SK-N-SH (cell line): ENCODE data around the gene EYA2. TPM values are rescaled to one million over a fixed set of nuclear protein-coding genes. Genes with fewer than 3 reads are reported as not detected.

ENCODE experiments used
- CTCF ChIA-PET: fragments of 300-600, 350-600 bp; formaldehyde crosslinking; extraction: SDS; loops from one replicate; lab custom pipeline; 2021; lab: Yijun Ruan, JAX
- POLR2A ChIA-PET: fragments of 350-600 bp; sonication (Branson Sonifier 250); formaldehyde crosslinking; extraction: SDS; loops from one replicate; lab custom pipeline; 2020; ENCODE audit warnings: antibody characterized with exemption, inconsistent platforms; lab: Yijun Ruan, JAX
- DNase-seq: peaks from one replicate; pipeline ENCODE4 v3.0.0; 2012
- H2AFZ ChIP-seq: fragments of 200-600 bp; sonication (generic); 2 replicates; pipeline ENCODE4 v1.8.1; 2016; ENCODE audit warnings: antibody characterized with exemption, mild to moderate bottlenecking, low read depth
- H3F3A ChIP-seq: fragments of 200-600 bp; sonication (generic); replicated peaks from 2 replicates; pipeline ENCODE3; 2016; ENCODE audit warnings: antibody characterized with exemption, mild to moderate bottlenecking; ENCODE audit not compliant: insufficient read depth
- H3K27ac ChIP-seq, 2 experiments: fragments of 200-500 bp in 1 of 2; fragments of 200-600 bp in 1 of 2; sonication (Bioruptor generic) in 1 of 2; sonication (generic), shearing (Covaris generic) in 1 of 2; 2 replicates each; pipeline versions ENCODE4 v1.5.1 to v1.6.1; 2014 to 2016; ENCODE audit warnings: low read depth in 2 of 2, inconsistent platforms in 1 of 2, low read length in 1 of 2, mild to moderate bottlenecking in 1 of 2, mixed read lengths in 1 of 2
- H3K27me3 ChIP-seq: fragments of 200-600 bp; sonication (generic), shearing (Covaris generic); 2 replicates; pipeline ENCODE4 v1.6.1; 2016; ENCODE audit warnings: mixed run types; ENCODE audit not compliant: insufficient read depth
- H3K36me3 ChIP-seq, 2 experiments: fragments of 200-500 bp in 1 of 2; fragments of 200-600 bp in 1 of 2; sonication (Bioruptor generic) in 1 of 2; sonication (generic) in 1 of 2; replicated peaks in 1 of 2; 2 replicates each; pipeline versions ENCODE3 to v1.5.1; 2014 to 2016; ENCODE audit warnings: low read length in 1 of 2, mild to moderate bottlenecking in 1 of 2; ENCODE audit not compliant: insufficient read depth in 2 of 2, control insufficient read depth in 1 of 2
- H3K4me1 ChIP-seq, 2 experiments: fragments of 200-500 bp in 1 of 2; fragments of 200-600 bp in 1 of 2; sonication (Bioruptor generic) in 1 of 2; sonication (generic), shearing (Covaris generic) in 1 of 2; 2 replicates each; pipeline versions ENCODE4 v1.5.1 to v1.6.1; 2014 to 2016; ENCODE audit warnings: low read depth in 1 of 2, low read length in 1 of 2, mixed run types in 1 of 2; ENCODE audit not compliant: insufficient read depth in 2 of 2, control insufficient read depth in 1 of 2
- H3K4me2 ChIP-seq: fragments of 200-600 bp; sonication (generic), shearing (Covaris generic); 2 replicates; pipeline ENCODE4 v1.6.1; 2017; ENCODE audit warnings: mixed run types
- H3K4me3 ChIP-seq, 2 experiments: fragments of 200-500 bp in 1 of 2; fragments of 200-600 bp in 1 of 2; sonication (Bioruptor generic) in 1 of 2; sonication (generic), shearing (Covaris generic) in 1 of 2; 2 replicates each; pipeline versions ENCODE4 v1.5.1 to v1.8.1; 2014 to 2016; ENCODE audit warnings: low read depth in 2 of 2, inconsistent platforms in 1 of 2, low read length in 1 of 2, mild to moderate bottlenecking in 1 of 2, mixed read lengths in 1 of 2, moderate library complexity in 1 of 2
- H3K79me2 ChIP-seq: fragments of 200-600 bp; sonication (generic); 2 replicates; pipeline ENCODE4 v1.8.1; 2017; ENCODE audit warnings: mild to moderate bottlenecking; ENCODE audit not compliant: insufficient read depth
- H3K9ac ChIP-seq: fragments of 200-600 bp; sonication (generic); 2 replicates; pipeline ENCODE4 v1.6.1; 2017; ENCODE audit warnings: mixed run types
- H3K9me2 ChIP-seq: fragments of 200-600 bp; sonication (generic); 2 replicates; pipeline ENCODE4 v1.6.1; 2017; ENCODE audit warnings: mixed run types
- H3K9me3 ChIP-seq: fragments of 200-600 bp; sonication (generic); 2 replicates; pipeline ENCODE4 v1.6.1; 2017; ENCODE audit warnings: mixed run types, mild to moderate bottlenecking, moderate library complexity
- H4K20me1 ChIP-seq: fragments of 200-600 bp; sonication (generic); 2 replicates; pipeline ENCODE4 v1.6.1; 2017; ENCODE audit warnings: mild to moderate bottlenecking, mixed run types; ENCODE audit not compliant: insufficient read depth
- CHD2 ChIP-seq: fragments of 150-350 bp; IDR thresholded peaks from 2 replicates; pipeline ENCODE4 v1.6.1; 2018; ENCODE audit warnings: low read length; ENCODE audit not compliant: partially characterized antibody
- EZH2phosphoT487 ChIP-seq: fragments of 200-600 bp; sonication (generic); IDR thresholded peaks from 2 replicates; pipeline ENCODE4 v1.6.1; 2017; ENCODE audit warnings: low read depth, mixed run types, mild to moderate bottlenecking, antibody characterized with exemption, moderate library complexity, borderline replicate concordance
- FOSL2 ChIP-seq: IDR thresholded peaks from 2 replicates; pipeline ENCODE4 v1.4.0; 2012; ENCODE audit warnings: low read depth, mild to moderate bottlenecking, moderate library complexity, borderline replicate concordance
- FOXJ3 ChIP-seq: sonication (generic); formaldehyde crosslinking; IDR thresholded peaks from 2 replicates; pipeline ENCODE4 v1.5.1; 2020; ENCODE audit warnings: mild to moderate bottlenecking, missing genetic modification reagents
- FOXM1 ChIP-seq: IDR thresholded peaks from 2 replicates; pipeline ENCODE4 v1.4.0; 2012; ENCODE audit warnings: low read depth, mild to moderate bottlenecking
- JUND ChIP-seq: IDR thresholded peaks from 2 replicates; pipeline ENCODE4 v1.4.0; 2012
- MEF2A ChIP-seq: IDR thresholded peaks from 2 replicates; pipeline ENCODE4 v1.4.0; 2012; ENCODE audit warnings: low read depth, borderline replicate concordance
- NFIC ChIP-seq: IDR thresholded peaks from 2 replicates; pipeline ENCODE4 v1.4.0; 2012; ENCODE audit warnings: borderline replicate concordance
- NRF1 ChIP-seq: IDR thresholded peaks from 2 replicates; pipeline ENCODE4 v1.6.1; 2012; ENCODE audit warnings: low read depth, mild to moderate bottlenecking, low read length
- POLR2AphosphoS5 ChIP-seq: IDR thresholded peaks from 2 replicates; pipeline ENCODE4 v1.6.1; 2012; ENCODE audit warnings: low read depth, low read length
- RCOR1 ChIP-seq: fragments of 150-350 bp; IDR thresholded peaks from 2 replicates; pipeline ENCODE4 v1.6.1; 2017; ENCODE audit warnings: antibody characterized with exemption, low read length
- SIN3A ChIP-seq: IDR thresholded peaks from 2 replicates; pipeline ENCODE4 v1.6.1; 2012; ENCODE audit warnings: low read depth, mild to moderate bottlenecking, low read length, moderate library complexity, borderline replicate concordance
- TAF1 ChIP-seq: IDR thresholded peaks from 2 replicates; pipeline ENCODE4 v1.6.1; 2012; ENCODE audit warnings: low read depth, mild to moderate bottlenecking, low read length, moderate library complexity, borderline replicate concordance
- TCF12 ChIP-seq: IDR thresholded peaks from 2 replicates; pipeline ENCODE4 v1.4.0; 2012
- YY1 ChIP-seq: IDR thresholded peaks from 2 replicates; pipeline ENCODE4 v1.4.0; 2012; ENCODE audit warnings: low read depth, mild to moderate bottlenecking
- WGBS: methylation state at CpG from one replicate; pipeline ENCODE4 v1.1.6; 2017; ENCODE audit warnings: low lambda C conversion rate; 5-methylcytosine and 5-hydroxymethylcytosine counted together
- polyA plus RNA-seq, 3 experiments: library from polyadenylated mRNA; depleted of rRNA; stranded (reverse); fragments of >200 nt; gene quantifications; 2 replicates each; pipeline ENCODE4 v1.2.3, GENCODE V29; 2012
- TF ChIP-seq, protein P1 (sequence below): IDR thresholded peaks from 2 replicates; pipeline ENCODE4 v1.6.1; 2012; ENCODE audit warnings: mild to moderate bottlenecking, low read depth, low read length, moderate library complexity
- TF ChIP-seq, protein P2 (sequence below): IDR thresholded peaks from 2 replicates; pipeline ENCODE4 v1.4.0; 2012; ENCODE audit warnings: low read depth
- TF ChIP-seq, protein P3 (sequence below): fragments of 150-350 bp; IDR thresholded peaks from 2 replicates; pipeline ENCODE4 v1.6.1; 2017; ENCODE audit warnings: antibody characterized with exemption, low read length, low read depth, borderline replicate concordance
- TF ChIP-seq, protein P4 (sequence below): IDR thresholded peaks from 2 replicates; pipeline ENCODE4 v1.4.0; 2012; ENCODE audit warnings: low read depth, borderline replicate concordance
- TF ChIP-seq, protein P5 (sequence below): fragments of 150-350 bp; IDR thresholded peaks from 2 replicates; pipeline ENCODE4 v1.6.1; 2016; ENCODE audit warnings: mild to moderate bottlenecking, low read depth, low read length

The EYA2 gene
- polyA plus RNA-seq, 1 of the 3 experiments (the other 2 are of a cell fraction) = 0.05 TPM

DNA sequence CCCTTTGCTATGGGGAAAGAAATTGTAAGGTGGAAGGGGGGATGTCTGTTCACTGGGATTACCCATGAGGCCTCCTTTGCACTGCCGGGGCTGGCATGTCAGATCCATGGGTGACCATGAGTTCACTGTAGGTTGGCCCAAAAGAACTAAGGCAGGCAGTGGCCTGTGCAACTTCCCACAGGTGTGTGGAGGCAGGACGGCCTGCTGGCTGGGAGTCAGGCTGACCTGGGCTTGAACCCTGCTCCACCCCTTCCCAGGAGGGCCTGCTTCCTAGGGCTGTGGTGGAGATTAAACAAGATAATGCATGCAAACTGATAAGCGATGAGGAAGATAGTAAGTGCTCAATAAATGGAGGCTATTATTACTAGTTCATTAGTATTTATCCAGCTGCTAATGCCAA, 163.0 kb downstream of the EYA2 start:
- no peak for DNase-seq
- no peak overlapping the region for H2AFZ ChIP-seq
- H3K79me2 ChIP-seq = no peaks in the 10 kb centered on the region
- H3K4me3 ChIP-seq = no peak overlapping the region
- ChIA-PET CTCF (no interaction called here), POLR2A (no interaction called here)
- H3K9me3 ChIP-seq = no peaks in the 10 kb centered on the region
- H3K4me1 ChIP-seq = peaks cover 0 to 4% of the 10 kb centered on the region in 2 experiments; a peak in 1 of 4 replicates
- H3K9me2 ChIP-seq = no peaks in the 10 kb centered on the region
- H3K36me3 ChIP-seq = no peaks in the 10 kb centered on the region
- H4K20me1 ChIP-seq = no peaks in the 10 kb centered on the region
- WGBS = 61% methylated on average over 3 of the region's 3 CpGs
- no peak overlapping the region for H3K9ac ChIP-seq
- H3K27ac ChIP-seq = no peak overlapping the region
- no peak for TF ChIP-seq FOXM1
- TF ChIP-seq EZH2phosphoT487 = no peak
- TF ChIP-seq, protein P1, sequence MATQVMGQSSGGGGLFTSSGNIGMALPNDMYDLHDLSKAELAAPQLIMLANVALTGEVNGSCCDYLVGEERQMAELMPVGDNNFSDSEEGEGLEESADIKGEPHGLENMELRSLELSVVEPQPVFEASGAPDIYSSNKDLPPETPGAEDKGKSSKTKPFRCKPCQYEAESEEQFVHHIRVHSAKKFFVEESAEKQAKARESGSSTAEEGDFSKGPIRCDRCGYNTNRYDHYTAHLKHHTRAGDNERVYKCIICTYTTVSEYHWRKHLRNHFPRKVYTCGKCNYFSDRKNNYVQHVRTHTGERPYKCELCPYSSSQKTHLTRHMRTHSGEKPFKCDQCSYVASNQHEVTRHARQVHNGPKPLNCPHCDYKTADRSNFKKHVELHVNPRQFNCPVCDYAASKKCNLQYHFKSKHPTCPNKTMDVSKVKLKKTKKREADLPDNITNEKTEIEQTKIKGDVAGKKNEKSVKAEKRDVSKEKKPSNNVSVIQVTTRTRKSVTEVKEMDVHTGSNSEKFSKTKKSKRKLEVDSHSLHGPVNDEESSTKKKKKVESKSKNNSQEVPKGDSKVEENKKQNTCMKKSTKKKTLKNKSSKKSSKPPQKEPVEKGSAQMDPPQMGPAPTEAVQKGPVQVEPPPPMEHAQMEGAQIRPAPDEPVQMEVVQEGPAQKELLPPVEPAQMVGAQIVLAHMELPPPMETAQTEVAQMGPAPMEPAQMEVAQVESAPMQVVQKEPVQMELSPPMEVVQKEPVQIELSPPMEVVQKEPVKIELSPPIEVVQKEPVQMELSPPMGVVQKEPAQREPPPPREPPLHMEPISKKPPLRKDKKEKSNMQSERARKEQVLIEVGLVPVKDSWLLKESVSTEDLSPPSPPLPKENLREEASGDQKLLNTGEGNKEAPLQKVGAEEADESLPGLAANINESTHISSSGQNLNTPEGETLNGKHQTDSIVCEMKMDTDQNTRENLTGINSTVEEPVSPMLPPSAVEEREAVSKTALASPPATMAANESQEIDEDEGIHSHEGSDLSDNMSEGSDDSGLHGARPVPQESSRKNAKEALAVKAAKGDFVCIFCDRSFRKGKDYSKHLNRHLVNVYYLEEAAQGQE = no peak
- TF ChIP-seq FOSL2 = no peak
- no peak for TF ChIP-seq MEF2A
- TF ChIP-seq SIN3A = no peak
- TF ChIP-seq FOXJ3 (CRISPR knock-in tag) = no peak
- no peak for TF ChIP-seq NRF1
- TF ChIP-seq, protein P2, sequence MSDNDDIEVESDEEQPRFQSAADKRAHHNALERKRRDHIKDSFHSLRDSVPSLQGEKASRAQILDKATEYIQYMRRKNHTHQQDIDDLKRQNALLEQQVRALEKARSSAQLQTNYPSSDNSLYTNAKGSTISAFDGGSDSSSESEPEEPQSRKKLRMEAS = no peak
- TF ChIP-seq, protein P3, sequence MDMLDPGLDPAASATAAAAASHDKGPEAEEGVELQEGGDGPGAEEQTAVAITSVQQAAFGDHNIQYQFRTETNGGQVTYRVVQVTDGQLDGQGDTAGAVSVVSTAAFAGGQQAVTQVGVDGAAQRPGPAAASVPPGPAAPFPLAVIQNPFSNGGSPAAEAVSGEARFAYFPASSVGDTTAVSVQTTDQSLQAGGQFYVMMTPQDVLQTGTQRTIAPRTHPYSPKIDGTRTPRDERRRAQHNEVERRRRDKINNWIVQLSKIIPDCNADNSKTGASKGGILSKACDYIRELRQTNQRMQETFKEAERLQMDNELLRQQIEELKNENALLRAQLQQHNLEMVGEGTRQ = no peak
- no peak for TF ChIP-seq JUND
- TF ChIP-seq, protein P4, sequence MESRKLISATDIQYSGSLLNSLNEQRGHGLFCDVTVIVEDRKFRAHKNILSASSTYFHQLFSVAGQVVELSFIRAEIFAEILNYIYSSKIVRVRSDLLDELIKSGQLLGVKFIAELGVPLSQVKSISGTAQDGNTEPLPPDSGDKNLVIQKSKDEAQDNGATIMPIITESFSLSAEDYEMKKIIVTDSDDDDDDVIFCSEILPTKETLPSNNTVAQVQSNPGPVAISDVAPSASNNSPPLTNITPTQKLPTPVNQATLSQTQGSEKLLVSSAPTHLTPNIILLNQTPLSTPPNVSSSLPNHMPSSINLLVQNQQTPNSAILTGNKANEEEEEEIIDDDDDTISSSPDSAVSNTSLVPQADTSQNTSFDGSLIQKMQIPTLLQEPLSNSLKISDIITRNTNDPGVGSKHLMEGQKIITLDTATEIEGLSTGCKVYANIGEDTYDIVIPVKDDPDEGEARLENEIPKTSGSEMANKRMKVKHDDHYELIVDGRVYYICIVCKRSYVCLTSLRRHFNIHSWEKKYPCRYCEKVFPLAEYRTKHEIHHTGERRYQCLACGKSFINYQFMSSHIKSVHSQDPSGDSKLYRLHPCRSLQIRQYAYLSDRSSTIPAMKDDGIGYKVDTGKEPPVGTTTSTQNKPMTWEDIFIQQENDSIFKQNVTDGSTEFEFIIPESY = no peak
- TF ChIP-seq POLR2AphosphoS5 = no peak
- no peak for TF ChIP-seq TCF12
- TF ChIP-seq, protein P5, sequence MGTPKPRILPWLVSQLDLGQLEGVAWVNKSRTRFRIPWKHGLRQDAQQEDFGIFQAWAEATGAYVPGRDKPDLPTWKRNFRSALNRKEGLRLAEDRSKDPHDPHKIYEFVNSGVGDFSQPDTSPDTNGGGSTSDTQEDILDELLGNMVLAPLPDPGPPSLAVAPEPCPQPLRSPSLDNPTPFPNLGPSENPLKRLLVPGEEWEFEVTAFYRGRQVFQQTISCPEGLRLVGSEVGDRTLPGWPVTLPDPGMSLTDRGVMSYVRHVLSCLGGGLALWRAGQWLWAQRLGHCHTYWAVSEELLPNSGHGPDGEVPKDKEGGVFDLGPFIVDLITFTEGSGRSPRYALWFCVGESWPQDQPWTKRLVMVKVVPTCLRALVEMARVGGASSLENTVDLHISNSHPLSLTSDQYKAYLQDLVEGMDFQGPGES = no peak
- no peak for TF ChIP-seq RCOR1
- TF ChIP-seq NFIC = no peak
- TF ChIP-seq CHD2 = no peak
- TF ChIP-seq YY1 = no peak
- TF ChIP-seq TAF1 = no peak
- H3K27me3 ChIP-seq = no peaks in the 10 kb centered on the region; the same call in 1 of the 2 replicates
- no peaks in the 10 kb centered on the region for H3F3A ChIP-seq
- H3K4me2 ChIP-seq = no peak overlapping the region
